ENCODE data around the gene SLC39A1.

DNA sequence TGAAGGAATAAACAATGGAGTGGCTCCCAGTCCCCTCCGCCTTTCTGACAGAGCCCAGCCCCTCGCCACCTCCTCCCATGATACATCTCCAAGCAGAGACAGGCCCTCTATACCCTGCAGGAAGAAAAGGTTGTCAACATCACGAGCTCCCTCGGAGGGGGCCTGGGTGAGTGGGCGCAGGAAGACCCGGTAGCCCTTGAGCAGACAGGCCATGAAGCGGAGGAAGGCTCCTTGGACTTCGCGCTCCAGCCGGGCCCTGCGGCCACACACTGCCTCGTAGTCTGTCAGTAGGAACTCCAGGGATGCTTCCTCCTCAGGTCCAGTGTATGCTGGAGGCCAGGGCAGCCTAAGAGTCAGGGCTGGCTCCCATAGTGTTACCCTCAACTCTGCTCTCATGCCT is 23.9 kb downstream of the SLC39A1 start:
- TF ChIP-seq, protein P1, sequence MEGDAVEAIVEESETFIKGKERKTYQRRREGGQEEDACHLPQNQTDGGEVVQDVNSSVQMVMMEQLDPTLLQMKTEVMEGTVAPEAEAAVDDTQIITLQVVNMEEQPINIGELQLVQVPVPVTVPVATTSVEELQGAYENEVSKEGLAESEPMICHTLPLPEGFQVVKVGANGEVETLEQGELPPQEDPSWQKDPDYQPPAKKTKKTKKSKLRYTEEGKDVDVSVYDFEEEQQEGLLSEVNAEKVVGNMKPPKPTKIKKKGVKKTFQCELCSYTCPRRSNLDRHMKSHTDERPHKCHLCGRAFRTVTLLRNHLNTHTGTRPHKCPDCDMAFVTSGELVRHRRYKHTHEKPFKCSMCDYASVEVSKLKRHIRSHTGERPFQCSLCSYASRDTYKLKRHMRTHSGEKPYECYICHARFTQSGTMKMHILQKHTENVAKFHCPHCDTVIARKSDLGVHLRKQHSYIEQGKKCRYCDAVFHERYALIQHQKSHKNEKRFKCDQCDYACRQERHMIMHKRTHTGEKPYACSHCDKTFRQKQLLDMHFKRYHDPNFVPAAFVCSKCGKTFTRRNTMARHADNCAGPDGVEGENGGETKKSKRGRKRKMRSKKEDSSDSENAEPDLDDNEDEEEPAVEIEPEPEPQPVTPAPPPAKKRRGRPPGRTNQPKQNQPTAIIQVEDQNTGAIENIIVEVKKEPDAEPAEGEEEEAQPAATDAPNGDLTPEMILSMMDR (IDR thresholded peaks at IDR 0.05; ENCODE audit: insufficient read depth, low read length), result no peak
- TF ChIP-seq POLR2AphosphoS5 (IDR thresholded peaks at IDR 0.05; ENCODE audit: low read depth) (no peak), GABPA (IDR thresholded peaks at IDR 0.05; ENCODE audit: low read depth) (no peak), SPI1 (IDR thresholded peaks at IDR 0.05; ENCODE audit: borderline replicate concordance, low read depth) (no peak)
- TF ChIP-seq, protein P2, sequence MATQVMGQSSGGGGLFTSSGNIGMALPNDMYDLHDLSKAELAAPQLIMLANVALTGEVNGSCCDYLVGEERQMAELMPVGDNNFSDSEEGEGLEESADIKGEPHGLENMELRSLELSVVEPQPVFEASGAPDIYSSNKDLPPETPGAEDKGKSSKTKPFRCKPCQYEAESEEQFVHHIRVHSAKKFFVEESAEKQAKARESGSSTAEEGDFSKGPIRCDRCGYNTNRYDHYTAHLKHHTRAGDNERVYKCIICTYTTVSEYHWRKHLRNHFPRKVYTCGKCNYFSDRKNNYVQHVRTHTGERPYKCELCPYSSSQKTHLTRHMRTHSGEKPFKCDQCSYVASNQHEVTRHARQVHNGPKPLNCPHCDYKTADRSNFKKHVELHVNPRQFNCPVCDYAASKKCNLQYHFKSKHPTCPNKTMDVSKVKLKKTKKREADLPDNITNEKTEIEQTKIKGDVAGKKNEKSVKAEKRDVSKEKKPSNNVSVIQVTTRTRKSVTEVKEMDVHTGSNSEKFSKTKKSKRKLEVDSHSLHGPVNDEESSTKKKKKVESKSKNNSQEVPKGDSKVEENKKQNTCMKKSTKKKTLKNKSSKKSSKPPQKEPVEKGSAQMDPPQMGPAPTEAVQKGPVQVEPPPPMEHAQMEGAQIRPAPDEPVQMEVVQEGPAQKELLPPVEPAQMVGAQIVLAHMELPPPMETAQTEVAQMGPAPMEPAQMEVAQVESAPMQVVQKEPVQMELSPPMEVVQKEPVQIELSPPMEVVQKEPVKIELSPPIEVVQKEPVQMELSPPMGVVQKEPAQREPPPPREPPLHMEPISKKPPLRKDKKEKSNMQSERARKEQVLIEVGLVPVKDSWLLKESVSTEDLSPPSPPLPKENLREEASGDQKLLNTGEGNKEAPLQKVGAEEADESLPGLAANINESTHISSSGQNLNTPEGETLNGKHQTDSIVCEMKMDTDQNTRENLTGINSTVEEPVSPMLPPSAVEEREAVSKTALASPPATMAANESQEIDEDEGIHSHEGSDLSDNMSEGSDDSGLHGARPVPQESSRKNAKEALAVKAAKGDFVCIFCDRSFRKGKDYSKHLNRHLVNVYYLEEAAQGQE (IDR thresholded peaks at IDR 0.05; ENCODE audit: insufficient replicate concordance, low read depth), result no peak

Data from HL-60 (cell line).